Measurements from ENCODE around the gene AUTS2.

AUTS2 gene

DNA sequence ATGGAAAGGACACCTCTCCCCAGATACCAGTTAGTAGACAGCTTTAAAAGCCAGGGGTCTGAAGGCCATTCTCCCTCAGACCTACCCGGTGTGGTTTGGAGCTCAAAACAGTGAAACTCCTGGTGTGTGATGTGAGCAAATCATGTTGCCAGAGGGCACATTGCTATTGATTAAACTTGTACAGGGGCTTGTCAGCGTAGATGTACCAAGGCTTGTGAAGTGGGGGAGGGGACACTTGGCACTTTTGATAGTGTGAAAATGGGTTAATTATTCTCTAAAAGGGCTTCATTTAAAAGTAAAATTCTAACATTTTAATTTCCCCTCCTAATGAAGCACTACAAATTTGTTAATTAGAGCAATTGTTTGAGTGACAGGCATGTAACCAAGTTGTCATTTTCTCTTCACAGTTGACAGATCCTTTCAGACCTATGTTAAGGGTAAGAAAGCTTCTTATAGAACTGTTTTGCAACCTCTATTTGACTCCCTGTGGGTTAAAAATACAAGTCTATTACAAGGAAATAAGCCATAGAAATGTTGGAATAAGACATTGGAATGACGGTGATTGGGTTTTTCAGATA is 1176.8 kb downstream of the AUTS2 start:
- Histone ChIP-seq H3K9me3 (ENCODE audit: control insufficient read depth in 5 of 5, low read length in 5 of 5) (no peaks in the 10 kb centered on the region), H3K27ac (ENCODE audit: low read depth, low read length) (no peak overlapping the region), H3K9ac (ENCODE audit: low read length in 5 of 5) (no peak overlapping the region), H3K4me1 (ENCODE audit: control insufficient read depth in 5 of 5, insufficient read depth in 5 of 5, low read length in 5 of 5) (peaks cover 0 to 6% (median 0%) of the 10 kb centered on the region in 5 donors), H3K4me3 (ENCODE audit: low read depth in 1 of 5, low read length in 5 of 5) (no peak overlapping the region), H3K36me3 (ENCODE audit: control insufficient read depth in 5 of 5, insufficient read depth in 5 of 5, low read length in 5 of 5) (peaks cover 21 to 62% (median 29%) of the 10 kb centered on the region in 5 donors), H3K27me3 (ENCODE audit: control insufficient read depth in 5 of 5, insufficient read depth in 4 of 5, low read length in 5 of 5) (no peaks in the 10 kb centered on the region)

DNA sequence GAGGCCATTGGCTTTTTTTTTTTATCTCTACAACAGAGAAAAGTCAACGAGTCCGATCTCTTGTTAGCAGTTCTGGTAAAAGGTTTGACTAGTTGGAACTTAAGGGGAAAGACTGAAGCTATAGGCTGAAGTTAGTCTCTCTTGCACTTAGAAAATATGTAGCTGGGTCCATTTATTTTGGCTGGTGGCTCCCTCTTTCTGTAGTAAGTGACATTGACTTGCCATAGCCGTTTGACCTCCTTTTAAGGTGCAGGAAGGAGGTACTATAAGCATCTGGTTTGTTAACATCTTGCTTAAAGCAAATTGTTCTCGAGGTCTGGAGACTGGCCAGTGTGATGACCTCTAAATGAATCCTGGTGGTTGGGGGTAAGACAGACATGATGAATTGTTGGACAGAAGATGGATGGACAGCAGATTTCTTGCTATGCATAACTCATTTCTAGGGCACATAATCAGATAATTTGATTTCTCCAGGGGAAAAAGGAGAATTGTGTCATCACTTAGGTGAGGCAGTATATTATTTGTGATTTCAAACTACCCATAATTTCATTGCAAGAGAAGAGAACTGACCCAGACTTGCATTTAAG is 1177.4 kb downstream of the AUTS2 start:
- H3K9me3 ChIP-seq (ENCODE audit: control insufficient read depth in 5 of 5, low read length in 5 of 5): no peaks in the 10 kb centered on the region
- peaks cover 19 to 65% (median 29%) of the 10 kb centered on the region in 5 donors for H3K36me3 ChIP-seq (ENCODE audit: control insufficient read depth in 5 of 5, insufficient read depth in 5 of 5, low read length in 5 of 5)
- peaks cover 0 to 6% (median 0%) of the 10 kb centered on the region in 5 donors for H3K4me1 ChIP-seq (ENCODE audit: control insufficient read depth in 5 of 5, insufficient read depth in 5 of 5, low read length in 5 of 5)
- H3K27me3 ChIP-seq (ENCODE audit: control insufficient read depth in 5 of 5, insufficient read depth in 4 of 5, low read length in 5 of 5): no peaks in the 10 kb centered on the region
- no peak overlapping the region for H3K4me3 ChIP-seq (ENCODE audit: low read depth in 1 of 5, low read length in 5 of 5)
- H3K9ac ChIP-seq (ENCODE audit: low read length in 5 of 5): no peak overlapping the region
- no peak overlapping the region for H3K27ac ChIP-seq (ENCODE audit: low read depth, low read length)

- H3K9ac ChIP-seq (ENCODE audit: low read length in 5 of 5): no peak overlapping the region
- no peak overlapping the region for H3K4me3 ChIP-seq (ENCODE audit: low read depth in 1 of 5, low read length in 5 of 5)
- no peaks in the 10 kb centered on the region for H3K27me3 ChIP-seq (ENCODE audit: control insufficient read depth in 5 of 5, insufficient read depth in 4 of 5, low read length in 5 of 5)
- H3K9me3 ChIP-seq (ENCODE audit: control insufficient read depth in 5 of 5, low read length in 5 of 5): no peaks in the 10 kb centered on the region
- no peak overlapping the region for H3K27ac ChIP-seq (ENCODE audit: low read depth, low read length)
- H3K4me1 ChIP-seq (ENCODE audit: control insufficient read depth in 5 of 5, insufficient read depth in 5 of 5, low read length in 5 of 5): peaks cover 0 to 6% (median 0%) of the 10 kb centered on the region in 5 donors
- H3K36me3 ChIP-seq (ENCODE audit: control insufficient read depth in 5 of 5, insufficient read depth in 5 of 5, low read length in 5 of 5): peaks cover 19 to 65% (median 30%) of the 10 kb centered on the region in 5 donors
Measured at GRCh38 chr7:70776627-70777101, 1178.4 kb downstream of the AUTS2 start.

DNA sequence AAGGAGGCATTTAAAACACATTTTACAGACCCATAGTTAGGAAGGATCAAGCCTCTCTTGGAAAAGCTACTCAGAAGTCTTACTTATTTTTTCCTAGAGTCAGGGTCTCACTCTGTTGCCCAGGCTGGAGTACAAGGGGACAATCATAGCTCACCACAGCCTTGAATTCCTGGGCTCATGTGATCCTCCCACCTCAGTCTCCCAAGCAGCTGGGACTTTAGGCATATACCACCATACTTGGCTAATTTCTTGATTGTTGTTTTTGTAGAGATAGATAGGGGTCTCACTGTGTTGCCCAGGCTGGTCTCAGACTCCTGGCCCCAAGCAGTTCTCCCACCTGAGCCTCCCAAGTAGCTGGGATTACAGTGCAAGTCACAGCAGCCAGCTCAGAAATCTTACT is 1179.0 kb downstream of the AUTS2 start:
- Histone ChIP-seq H3K9ac (ENCODE audit: low read length in 5 of 5) (no peak overlapping the region), H3K4me3 (ENCODE audit: low read depth in 1 of 5, low read length in 5 of 5) (no peak overlapping the region), H3K36me3 (ENCODE audit: control insufficient read depth in 5 of 5, insufficient read depth in 5 of 5, low read length in 5 of 5) (peaks cover 17 to 65% (median 33%) of the 10 kb centered on the region in 5 donors), H3K27me3 (ENCODE audit: control insufficient read depth in 5 of 5, insufficient read depth in 4 of 5, low read length in 5 of 5) (no peaks in the 10 kb centered on the region), H3K27ac (ENCODE audit: low read depth, low read length) (no peak overlapping the region), H3K9me3 (ENCODE audit: control insufficient read depth in 5 of 5, low read length in 5 of 5) (no peaks in the 10 kb centered on the region), H3K4me1 (ENCODE audit: control insufficient read depth in 5 of 5, insufficient read depth in 5 of 5, low read length in 5 of 5) (peaks cover 0 to 6% (median 0%) of the 10 kb centered on the region in 5 donors)

- peaks cover 0 to 6% (median 0%) of the 10 kb centered on the region in 5 donors for H3K4me1 ChIP-seq (ENCODE audit: control insufficient read depth in 5 of 5, insufficient read depth in 5 of 5, low read length in 5 of 5)
Measured at GRCh38 chr7:70778585-70778984, 1180.3 kb downstream of the AUTS2 start.

DNA sequence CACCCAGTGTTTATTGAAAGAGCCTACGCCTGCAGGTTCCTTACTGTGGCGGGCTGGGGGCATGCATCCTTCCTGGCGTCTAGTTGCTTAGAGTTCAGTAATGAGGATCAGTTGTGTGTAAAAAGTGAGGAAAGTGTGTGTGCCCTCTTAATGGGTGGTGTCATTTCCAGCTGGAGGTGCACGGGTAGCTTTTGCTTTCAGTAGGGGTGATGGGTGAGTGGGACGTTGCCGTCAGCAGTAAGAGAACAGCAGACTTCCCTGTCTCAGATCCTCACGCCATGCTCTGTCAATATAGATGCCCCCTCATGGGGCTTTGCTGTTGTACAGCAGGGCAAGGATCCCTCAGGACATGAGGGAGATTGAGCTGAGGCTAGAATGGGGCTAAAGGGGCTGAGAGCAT is 1181.0 kb downstream of the AUTS2 start:
- no peak overlapping the region for H3K27ac ChIP-seq (ENCODE audit: low read depth, low read length)
- no peak overlapping the region for H3K4me3 ChIP-seq (ENCODE audit: low read depth in 1 of 5, low read length in 5 of 5)
- peaks cover 16 to 53% (median 40%) of the 10 kb centered on the region in 5 donors for H3K36me3 ChIP-seq (ENCODE audit: control insufficient read depth in 5 of 5, insufficient read depth in 5 of 5, low read length in 5 of 5)

More at GRCh38 chr7:70778585-70778984, 1180.3 kb downstream of the AUTS2 start:
- Histone ChIP-seq H3K27me3 (ENCODE audit: control insufficient read depth in 5 of 5, insufficient read depth in 4 of 5, low read length in 5 of 5) (no peaks in the 10 kb centered on the region), H3K9ac (ENCODE audit: low read length in 5 of 5) (no peak overlapping the region), H3K27ac (ENCODE audit: low read depth, low read length) (no peak overlapping the region), H3K9me3 (ENCODE audit: control insufficient read depth in 5 of 5, low read length in 5 of 5) (no peaks in the 10 kb centered on the region), H3K36me3 (ENCODE audit: control insufficient read depth in 5 of 5, insufficient read depth in 5 of 5, low read length in 5 of 5) (peaks cover 9 to 60% (median 40%) of the 10 kb centered on the region in 5 donors), H3K4me3 (ENCODE audit: low read depth in 1 of 5, low read length in 5 of 5) (no peak overlapping the region)

DNA sequence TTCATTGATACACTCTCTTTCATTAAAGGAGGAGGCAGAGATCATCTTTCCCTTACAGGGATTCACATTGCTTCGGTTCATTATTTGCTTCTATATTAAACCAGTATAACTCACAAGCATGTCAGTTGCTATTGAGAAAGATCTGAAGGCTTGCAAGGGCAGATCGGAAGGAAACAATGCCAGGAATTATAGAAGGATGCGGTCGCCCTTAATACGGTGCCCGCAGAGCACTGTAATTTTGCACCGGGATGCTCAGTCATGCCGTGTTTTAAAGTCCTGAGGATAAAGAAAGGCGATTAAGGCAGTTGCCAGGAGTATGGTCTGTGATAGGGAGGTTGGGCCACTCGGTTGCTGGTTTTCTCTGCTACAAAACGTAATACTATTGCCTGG is 1183.6 kb downstream of the AUTS2 start:
- H3K36me3 ChIP-seq (ENCODE audit: control insufficient read depth in 5 of 5, insufficient read depth in 5 of 5, low read length in 5 of 5): peaks cover 17 to 68% (median 60%) of the 10 kb centered on the region in 5 donors
- no peak overlapping the region for H3K9ac ChIP-seq (ENCODE audit: low read length in 5 of 5)
- no peaks in the 10 kb centered on the region for H3K27me3 ChIP-seq (ENCODE audit: control insufficient read depth in 5 of 5, insufficient read depth in 4 of 5, low read length in 5 of 5)
- H3K4me3 ChIP-seq (ENCODE audit: low read depth in 1 of 5, low read length in 5 of 5): no peak overlapping the region
- no peak overlapping the region for H3K27ac ChIP-seq (ENCODE audit: low read depth, low read length)
- no peaks in the 10 kb centered on the region for H3K4me1 ChIP-seq (ENCODE audit: control insufficient read depth in 5 of 5, insufficient read depth in 5 of 5, low read length in 5 of 5)
- no peaks in the 10 kb centered on the region for H3K9me3 ChIP-seq (ENCODE audit: control insufficient read depth in 5 of 5, low read length in 5 of 5)

More for the DNA sequence above, 1181.0 kb downstream of the AUTS2 start:
- Histone ChIP-seq H3K9me3 (ENCODE audit: control insufficient read depth in 5 of 5, low read length in 5 of 5) (no peaks in the 10 kb centered on the region), H3K4me1 (ENCODE audit: control insufficient read depth in 5 of 5, insufficient read depth in 5 of 5, low read length in 5 of 5) (no peaks in the 10 kb centered on the region), H3K9ac (ENCODE audit: low read length in 5 of 5) (no peak overlapping the region), H3K27me3 (ENCODE audit: control insufficient read depth in 5 of 5, insufficient read depth in 4 of 5, low read length in 5 of 5) (no peaks in the 10 kb centered on the region)

DNA sequence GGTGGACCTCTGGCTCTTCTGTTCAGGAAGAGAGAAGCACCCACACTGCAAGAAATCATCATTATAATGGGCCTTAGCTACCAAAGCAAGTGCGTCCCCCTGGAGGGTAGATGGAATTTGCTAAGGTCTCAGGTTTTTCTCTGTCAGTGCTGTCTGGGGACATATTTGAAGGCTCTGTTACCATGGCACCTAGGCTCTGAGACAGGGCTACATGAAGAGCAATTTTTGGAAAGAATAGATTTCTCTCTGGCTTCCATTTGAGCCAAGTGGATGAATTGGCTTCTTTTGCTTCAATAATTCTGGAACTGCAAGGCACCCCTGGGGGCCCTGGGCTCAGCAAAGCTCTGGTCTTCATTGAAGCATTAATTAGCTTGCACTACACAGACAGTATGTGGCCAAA is 1184.5 kb downstream of the AUTS2 start:
- H3K36me3 ChIP-seq (ENCODE audit: control insufficient read depth in 5 of 5, insufficient read depth in 5 of 5, low read length in 5 of 5): peaks cover 19 to 69% (median 61%) of the 10 kb centered on the region in 5 donors
- no peaks in the 10 kb centered on the region for H3K9me3 ChIP-seq (ENCODE audit: control insufficient read depth in 5 of 5, low read length in 5 of 5)
- H3K4me3 ChIP-seq (ENCODE audit: low read depth in 1 of 5, low read length in 5 of 5): no peak overlapping the region
- H3K9ac ChIP-seq (ENCODE audit: low read length in 5 of 5): no peak overlapping the region
- no peaks in the 10 kb centered on the region for H3K4me1 ChIP-seq (ENCODE audit: control insufficient read depth in 5 of 5, insufficient read depth in 5 of 5, low read length in 5 of 5)
- H3K27ac ChIP-seq (ENCODE audit: low read depth, low read length): no peak overlapping the region
- H3K27me3 ChIP-seq (ENCODE audit: control insufficient read depth in 5 of 5, insufficient read depth in 4 of 5, low read length in 5 of 5): no peaks in the 10 kb centered on the region

- Histone ChIP-seq H3K9ac (ENCODE audit: low read length in 5 of 5) (no peak overlapping the region), H3K27ac (ENCODE audit: low read depth, low read length) (no peak overlapping the region), H3K9me3 (ENCODE audit: control insufficient read depth in 5 of 5, low read length in 5 of 5) (no peaks in the 10 kb centered on the region), H3K27me3 (ENCODE audit: control insufficient read depth in 5 of 5, insufficient read depth in 4 of 5, low read length in 5 of 5) (no peaks in the 10 kb centered on the region), H3K4me1 (ENCODE audit: control insufficient read depth in 5 of 5, insufficient read depth in 5 of 5, low read length in 5 of 5) (no peaks in the 10 kb centered on the region), H3K36me3 (ENCODE audit: control insufficient read depth in 5 of 5, insufficient read depth in 5 of 5, low read length in 5 of 5) (peaks cover 15 to 76% (median 72%) of the 10 kb centered on the region in 5 donors), H3K4me3 (ENCODE audit: low read depth in 1 of 5, low read length in 5 of 5) (no peak overlapping the region)
Measured at GRCh38 chr7:70785427-70785826, 1187.2 kb downstream of the AUTS2 start.

GRCh38 chr7:70786076-70786475 is 1187.8 kb downstream of the AUTS2 start:
- Histone ChIP-seq H3K4me3 (ENCODE audit: low read depth in 1 of 5, low read length in 5 of 5) (no peak overlapping the region), H3K9me3 (ENCODE audit: control insufficient read depth in 5 of 5, low read length in 5 of 5) (no peaks in the 10 kb centered on the region), H3K27ac (ENCODE audit: low read depth, low read length) (no peak overlapping the region), H3K9ac (ENCODE audit: low read length in 5 of 5) (no peak overlapping the region), H3K4me1 (ENCODE audit: control insufficient read depth in 5 of 5, insufficient read depth in 5 of 5, low read length in 5 of 5) (no peaks in the 10 kb centered on the region), H3K27me3 (ENCODE audit: control insufficient read depth in 5 of 5, insufficient read depth in 4 of 5, low read length in 5 of 5) (no peaks in the 10 kb centered on the region), H3K36me3 (ENCODE audit: control insufficient read depth in 5 of 5, insufficient read depth in 5 of 5, low read length in 5 of 5) (peaks cover 15 to 81% (median 79%) of the 10 kb centered on the region in 5 donors)
